Activated naive CD8-positive, alpha-beta T cell (primary cell): ENCODE data around the gene C11orf68.
A peak's percentile ranks its signal among the peaks of the same experiment; 100 is the strongest.
"Not testable (repeated sequence)": the region's sequence is repeated elsewhere in the genome, so short reads cannot be mapped to it uniquely, and the experiment has no call there.

Source experiments
- H3K27ac Mint-ChIP-seq: one replicate; pipeline ENCODE4 v1.8.0; 2021; ENCODE audit warnings: mixed read lengths
- H3K27me3 Mint-ChIP-seq: one replicate; pipeline ENCODE4 v1.8.0; 2021; ENCODE audit warnings: mixed read lengths
- H3K36me3 Mint-ChIP-seq: one replicate; pipeline ENCODE4 v1.8.0; 2021; ENCODE audit warnings: mixed read lengths
- H3K4me1 Mint-ChIP-seq: one replicate; pipeline ENCODE4 v1.8.0; 2021; ENCODE audit warnings: low read depth, mixed read lengths
- H3K4me3 Mint-ChIP-seq: one replicate; pipeline ENCODE4 v1.8.0; 2021; ENCODE audit warnings: mild to moderate bottlenecking, mixed read lengths
- H3K9me3 Mint-ChIP-seq: one replicate; pipeline ENCODE4 v1.8.0; 2021; ENCODE audit warnings: low read depth, mixed read lengths

C11orf68 gene

GRCh38 chr11:65918211-65919140 lies at the start of gene C11orf68:
TSS of gene C11orf68 (minus strand) at chr11:65919062. CDS start at chr11:65919031, 31 bp downstream.
- Mint-ChIP-seq H3K27ac (peak within 1 kb of the TSS; percentile 85), H3K4me3 (peak within 1 kb of the TSS; percentile 92), H3K9me3 (no peaks in the 10 kb centered on the region), H3K36me3 (no peaks in the 10 kb centered on the region), H3K4me1 (peaks cover 45% of the 10 kb centered on the region), H3K27me3 (no peaks in the 10 kb centered on the region)

DNA sequence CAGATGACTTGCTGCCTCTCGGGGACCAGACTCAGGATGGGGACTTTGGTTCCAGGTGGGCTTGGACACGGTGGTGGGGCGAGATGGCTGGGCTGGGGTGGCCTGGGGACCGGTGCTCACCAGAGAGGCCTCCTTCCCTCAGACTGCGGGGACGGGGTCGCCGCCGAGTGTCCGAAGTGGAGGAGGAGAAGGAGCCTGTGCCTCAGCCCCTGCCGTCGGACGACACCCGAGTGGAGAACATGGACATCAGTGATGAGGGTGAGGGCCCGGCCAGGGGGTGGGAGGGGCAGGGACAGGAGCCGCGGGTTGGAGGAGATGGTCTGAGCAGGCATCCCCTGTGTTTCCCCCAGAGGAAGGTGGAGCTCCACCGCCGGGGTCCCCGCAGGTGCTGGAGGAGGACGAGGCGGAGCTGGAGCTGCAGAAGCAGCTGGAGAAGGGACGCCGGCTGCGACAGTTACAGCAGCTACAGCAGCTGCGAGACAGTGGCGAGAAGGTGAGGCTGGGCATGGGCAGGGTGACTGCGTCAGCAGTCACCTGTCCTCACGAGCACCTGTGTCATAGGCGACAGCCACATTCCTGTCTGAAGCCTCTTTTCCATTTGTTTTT lies 48.6 kb upstream of the C11orf68 start:
- Mint-ChIP-seq H3K4me1 (peaks cover 25% of the 10 kb centered on the region), H3K4me3 (no peak overlapping the region), H3K9me3 (no peaks in the 10 kb centered on the region), H3K27me3 (no peaks in the 10 kb centered on the region), H3K36me3 (peaks cover 5% of the 10 kb centered on the region), H3K27ac (no peak overlapping the region)

DNA sequence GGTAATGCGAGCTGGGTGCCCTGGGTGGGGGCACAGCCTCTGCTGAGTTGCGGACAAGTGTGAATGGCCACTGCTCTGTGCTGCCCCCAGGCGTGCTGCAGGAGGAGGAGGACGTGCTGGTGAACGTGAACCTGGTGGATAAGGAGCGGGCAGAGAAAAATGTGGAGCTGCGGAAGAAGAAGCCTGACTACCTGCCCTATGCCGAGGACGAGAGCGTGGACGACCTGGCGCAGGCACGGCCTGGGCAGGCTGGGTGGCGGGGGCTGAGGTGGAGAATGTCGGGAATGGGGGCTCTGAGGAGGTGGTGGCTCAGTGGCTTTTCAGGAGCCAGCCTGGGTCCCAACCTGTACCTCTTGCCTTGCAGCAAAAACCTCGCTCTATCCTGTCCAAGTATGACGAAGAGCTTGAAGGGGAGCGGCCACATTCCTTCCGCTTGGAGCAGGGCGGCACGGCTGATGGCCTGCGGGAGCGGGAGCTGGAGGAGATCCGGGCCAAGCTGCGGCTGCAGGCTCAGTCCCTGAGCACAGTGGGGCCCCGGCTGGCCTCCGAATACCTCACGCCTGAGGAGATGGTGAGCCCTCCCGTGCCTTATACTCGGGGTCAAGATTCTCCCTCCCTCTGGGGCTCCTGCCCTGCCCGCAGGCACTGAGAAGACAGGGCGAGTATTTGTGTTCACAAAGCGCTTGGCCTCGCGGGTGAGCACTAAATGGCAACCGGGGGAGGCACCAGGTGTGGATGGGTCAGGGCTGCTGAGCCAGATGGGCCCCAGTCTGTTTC lies 47.3 kb upstream of the C11orf68 start:
- Mint-ChIP-seq H3K36me3 (peaks cover 8% of the 10 kb centered on the region), H3K27ac (no peak overlapping the region), H3K27me3 (no peaks in the 10 kb centered on the region), H3K4me1 (peaks cover 32% of the 10 kb centered on the region), H3K4me3 (no peak overlapping the region), H3K9me3 (no peaks in the 10 kb centered on the region)

- peaks cover 34% of the 10 kb centered on the region for H3K4me1 Mint-ChIP-seq
- H3K27me3 Mint-ChIP-seq, result no peaks in the 10 kb centered on the region
- H3K9me3 Mint-ChIP-seq, result no peaks in the 10 kb centered on the region
- no peak overlapping the region for H3K4me3 Mint-ChIP-seq
- H3K27ac Mint-ChIP-seq, result no peak overlapping the region
- peaks cover 6% of the 10 kb centered on the region for H3K36me3 Mint-ChIP-seq
Observed at GRCh38 chr11:65964906-65965305, 46.0 kb upstream of the C11orf68 start.

DNA sequence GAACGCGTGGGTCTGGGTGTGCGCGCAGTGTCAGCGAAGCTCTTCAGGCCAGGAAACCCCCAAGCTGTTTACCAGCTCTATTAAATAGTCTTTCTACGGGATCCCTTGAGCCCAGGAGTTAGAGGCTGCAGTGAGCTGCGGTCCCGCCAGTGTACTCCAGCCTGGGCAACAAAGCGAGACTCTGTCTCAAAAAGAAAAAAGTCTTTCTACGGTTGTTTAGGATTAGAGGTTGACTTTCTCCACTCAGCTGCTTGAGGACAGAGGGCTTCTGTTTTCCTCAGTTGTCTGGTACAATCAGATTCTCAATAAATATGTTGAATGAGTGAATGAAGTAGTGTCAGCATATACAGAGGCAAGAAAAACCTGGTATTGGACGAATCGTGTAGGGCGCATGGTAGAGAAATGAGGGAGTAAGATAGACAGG lies 43.3 kb upstream of the C11orf68 start:
- Mint-ChIP-seq H3K36me3 (peaks cover 6% of the 10 kb centered on the region), H3K9me3 (no peaks in the 10 kb centered on the region), H3K27me3 (no peaks in the 10 kb centered on the region), H3K27ac (peak overlapping the region; percentile 90), H3K4me3 (peak overlapping the region; percentile 93), H3K4me1 (peaks cover 44% of the 10 kb centered on the region)

GRCh38 chr11:65961267-65962140 lies 42.6 kb upstream of the C11orf68 start, which contains the start of gene SART1:
TSS of gene SART1 (plus strand) at chr11:65961734. CDS start at chr11:65961781, 47 bp downstream.
- no peaks in the 10 kb centered on the region for H3K9me3 Mint-ChIP-seq
- peak within 1 kb of the TSS; percentile 98 for H3K27ac Mint-ChIP-seq

DNA sequence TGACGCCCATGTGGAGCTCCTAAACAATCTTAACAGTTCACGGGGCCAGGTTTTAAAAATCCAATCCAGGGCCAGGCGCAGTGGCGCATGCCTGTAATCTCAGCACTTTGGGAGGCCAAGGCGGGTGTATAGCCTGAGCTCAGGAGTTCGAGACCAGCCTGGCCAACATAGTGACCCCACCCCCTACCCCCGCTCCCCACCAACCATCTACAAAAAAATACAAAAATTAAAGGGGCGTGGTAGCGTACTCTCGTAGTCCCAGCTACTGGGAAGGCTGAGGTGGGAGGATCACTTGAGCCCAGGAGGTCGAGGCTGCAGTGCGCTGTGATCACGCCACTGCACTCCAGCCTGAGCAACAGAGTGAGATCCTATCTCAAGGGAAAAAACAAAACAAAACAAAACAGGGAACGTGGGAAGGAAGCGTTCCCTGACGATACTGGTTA lies 42.0 kb upstream of the C11orf68 start:
- Mint-ChIP-seq H3K36me3 (peaks cover 6% of the 10 kb centered on the region), H3K9me3 (no peaks in the 10 kb centered on the region), H3K4me1 (peaks cover 53% of the 10 kb centered on the region)

More at GRCh38 chr11:65961267-65962140, 42.6 kb upstream of the C11orf68 start, which contains the start of gene SART1:
- Mint-ChIP-seq H3K36me3 (peaks cover 6% of the 10 kb centered on the region), H3K27me3 (no peaks in the 10 kb centered on the region), H3K4me3 (peak within 1 kb of the TSS; percentile 93), H3K4me1 (peaks cover 49% of the 10 kb centered on the region)

DNA sequence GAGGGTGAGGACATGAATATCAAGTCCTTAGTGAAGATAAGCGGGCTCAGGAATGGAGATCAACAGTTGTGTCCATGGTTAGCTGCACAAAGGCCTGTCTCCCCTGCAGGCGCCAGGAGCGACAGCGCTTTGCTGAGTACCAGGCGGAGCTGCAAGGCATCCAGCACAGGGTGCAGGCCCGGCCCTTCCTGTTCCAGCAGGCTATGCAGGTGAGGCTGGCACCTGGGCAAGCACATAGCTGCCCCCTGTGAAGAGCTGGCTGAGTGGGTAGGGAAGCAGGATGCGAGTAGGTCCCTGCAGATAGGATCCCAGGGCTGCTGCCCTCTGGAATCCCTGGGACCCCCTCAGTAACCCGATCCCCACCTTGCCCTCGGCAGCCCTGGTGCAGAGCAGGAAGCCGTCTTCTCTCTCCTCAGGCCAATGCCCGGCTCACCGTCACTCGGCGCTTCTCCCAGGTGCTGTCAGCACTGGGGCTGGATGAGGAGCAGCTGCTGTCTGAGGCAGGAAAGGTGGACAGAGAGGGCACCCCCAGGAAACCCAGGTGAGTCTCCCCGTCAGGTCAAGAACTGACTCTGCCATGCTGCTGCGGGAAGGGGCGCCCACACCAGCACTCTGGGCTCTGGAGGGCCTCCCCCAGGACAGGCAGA lies 40.0 kb upstream of the C11orf68 start:
- Mint-ChIP-seq H3K4me1 (peaks cover 47% of the 10 kb centered on the region), H3K4me3 (no peak overlapping the region), H3K9me3 (no peaks in the 10 kb centered on the region), H3K27ac (peak overlapping the region; percentile 46), H3K36me3 (peaks cover 6% of the 10 kb centered on the region), H3K27me3 (no peaks in the 10 kb centered on the region)

More for the DNA sequence above, 42.0 kb upstream of the C11orf68 start:
- Mint-ChIP-seq H3K27me3 (no peaks in the 10 kb centered on the region), H3K4me3 (peak overlapping the region; percentile 93), H3K27ac (peak overlapping the region; percentile 98)

- no peaks in the 10 kb centered on the region for H3K27me3 Mint-ChIP-seq
- peak overlapping the region; percentile 68 for H3K27ac Mint-ChIP-seq
- H3K36me3 Mint-ChIP-seq, result peaks cover 6% of the 10 kb centered on the region
- H3K9me3 Mint-ChIP-seq, result no peaks in the 10 kb centered on the region
- H3K4me3 Mint-ChIP-seq, result no peak overlapping the region
- peaks cover 41% of the 10 kb centered on the region for H3K4me1 Mint-ChIP-seq
Observed at GRCh38 chr11:65958291-65958690, 39.4 kb upstream of the C11orf68 start.

GRCh38 chr11:65954771-65955170 lies 35.9 kb upstream of the C11orf68 start:
- H3K4me3 Mint-ChIP-seq, result no peak overlapping the region
- no peaks in the 10 kb centered on the region for H3K9me3 Mint-ChIP-seq
- H3K36me3 Mint-ChIP-seq, result no peaks in the 10 kb centered on the region
- H3K27ac Mint-ChIP-seq, result no peak overlapping the region
- H3K27me3 Mint-ChIP-seq, result no peaks in the 10 kb centered on the region
- peaks cover 20% of the 10 kb centered on the region for H3K4me1 Mint-ChIP-seq

DNA sequence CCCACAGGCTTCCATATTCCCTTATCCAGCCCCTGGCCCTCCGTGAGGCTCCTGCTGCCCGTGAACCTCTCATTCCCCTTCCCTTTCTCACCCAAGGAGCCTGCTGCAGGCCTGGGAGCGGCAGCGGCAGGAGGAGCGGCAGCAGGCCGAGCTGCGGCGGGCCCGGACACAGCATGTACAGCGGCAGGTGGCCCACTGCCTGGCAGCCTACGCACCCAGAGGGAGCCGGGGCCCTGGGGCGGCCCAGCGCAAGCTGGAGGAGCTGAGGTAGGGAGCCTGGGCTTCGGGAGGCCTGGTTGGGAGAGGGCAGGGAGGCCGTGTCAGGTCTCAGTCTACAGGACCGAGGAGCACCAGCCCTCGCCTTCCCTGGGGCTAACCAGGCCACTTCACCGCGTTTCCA lies 34.6 kb upstream of the C11orf68 start:
- Mint-ChIP-seq H3K27ac (no peak overlapping the region), H3K4me1 (peaks cover 20% of the 10 kb centered on the region), H3K9me3 (no peaks in the 10 kb centered on the region), H3K36me3 (no peaks in the 10 kb centered on the region), H3K4me3 (no peak overlapping the region), H3K27me3 (no peaks in the 10 kb centered on the region)

DNA sequence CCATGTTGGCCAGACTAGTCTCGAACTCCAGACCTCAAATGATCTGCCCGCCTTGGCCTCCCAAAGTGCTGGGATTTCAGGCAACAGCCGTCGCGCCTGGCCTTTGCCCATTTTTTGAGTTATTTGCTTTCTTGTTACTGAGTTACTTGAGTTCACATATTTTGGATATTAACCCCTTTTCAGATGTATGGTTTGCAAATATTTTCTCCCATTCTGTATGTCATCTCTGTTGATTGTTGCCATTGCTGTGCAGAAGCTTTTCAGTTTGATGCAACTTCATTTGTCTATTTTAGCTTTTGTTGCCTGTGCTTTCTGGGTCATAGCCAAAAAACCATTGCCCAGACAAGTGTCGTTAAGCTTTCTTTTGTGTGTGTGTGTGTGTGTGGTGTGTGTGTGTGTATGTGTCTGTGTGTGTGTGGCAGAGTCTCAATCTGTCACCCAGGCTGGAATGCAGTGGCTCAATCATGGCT lies 33.2 kb upstream of the C11orf68 start:
- Mint-ChIP-seq H3K36me3 (no peaks in the 10 kb centered on the region), H3K4me1 (peaks cover 9% of the 10 kb centered on the region), H3K27me3 (no peaks in the 10 kb centered on the region), H3K4me3 (no peak overlapping the region), H3K9me3 (no peaks in the 10 kb centered on the region), H3K27ac (no peak overlapping the region)

DNA sequence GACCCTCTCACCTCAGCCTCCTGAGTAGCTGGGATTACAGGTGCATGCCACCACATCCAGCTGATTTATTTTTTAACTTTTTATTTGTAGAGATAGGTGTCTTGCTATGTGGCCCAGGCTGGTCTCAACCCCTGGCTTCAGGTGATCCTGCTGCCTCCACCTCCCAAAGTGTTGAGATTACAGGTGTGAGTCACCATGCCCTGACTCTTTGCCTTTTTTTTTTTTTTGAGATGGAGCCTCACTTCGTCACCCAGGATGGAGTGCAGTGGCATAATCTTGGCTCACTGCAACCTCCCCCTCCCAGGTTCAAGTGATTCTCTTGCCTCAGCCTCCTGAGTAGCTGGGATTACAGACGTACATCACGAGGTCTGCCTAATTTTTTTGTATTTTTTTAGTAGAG lies 32.8 kb upstream of the C11orf68 start:
- H3K4me1 Mint-ChIP-seq, H3K9me3 Mint-ChIP-seq, H3K4me3 Mint-ChIP-seq, H3K27ac Mint-ChIP-seq, H3K36me3 Mint-ChIP-seq, H3K27me3 Mint-ChIP-seq: not testable (repeated sequence)
